GM12878 (cell line): ENCODE measurements around the gene CERK. TPM values are rescaled to one million over a fixed set of nuclear protein-coding genes. Genes with fewer than 3 reads are reported as not detected.

Experiments
- ATAC-seq: fragments of 200-7000 bp; cut with Tn5 transposase; 3 replicates; pipeline ENCODE4 v1.9.1; 2020; ENCODE audit warnings: mild to moderate bottlenecking, moderate library complexity
- BruUV-seq: library from RNA; stranded (reverse); fragments of 400-500 nt; replicated peaks from 2 replicates; lab custom pipeline; 2021; lab: Mats Ljungman, UMichigan
- CTCF ChIA-PET: fragments of 300-600 bp; sonication (Branson Sonifier 250); formaldehyde crosslinking; extraction: SDS; loops from one replicate; lab custom pipeline; 2021; ENCODE audit warnings: inconsistent platforms; lab: Yijun Ruan, JAX
- POLR2A ChIA-PET: fragments of 350-600 bp; formaldehyde crosslinking; extraction: SDS; loops from one replicate; lab custom pipeline; 2021; ENCODE audit warnings: inconsistent platforms; lab: Charles Lee
- RAD21 ChIA-PET: fragments of 300-600 bp; sonication (Branson Sonifier 250); formaldehyde crosslinking; loops from one replicate; lab custom pipeline; 2023; ENCODE audit warnings: antibody characterized with exemption; ENCODE audit not compliant: unreplicated experiment; lab: Charles Lee
- SMC1A ChIA-PET: fragments of 300-600 bp; sonication (Branson Sonifier 250); formaldehyde crosslinking; loops from one replicate; lab custom pipeline; 2023; ENCODE audit not compliant: unreplicated experiment, uncharacterized antibody; lab: Charles Lee
- DNase-seq: peaks from one replicate; pipeline ENCODE4 v3.0.0-alpha.2; 2011; ENCODE audit warnings: low read depth, low spot score
- FAIRE-seq: peaks from 3 replicates; lab custom pipeline; 2011; peaks lifted over from hg19 to GRCh38; lab: Jason Lieb, UNC
- H2AFZ ChIP-seq: 2 replicates; pipeline ENCODE4 v1.6.0; 2011; ENCODE audit warnings: low read depth, low read length, control low read depth; ENCODE audit not compliant: control insufficient read depth
- H3K27ac ChIP-seq: 2 replicates; pipeline ENCODE4 v1.5.1; 2011; ENCODE audit warnings: control low read depth; ENCODE audit not compliant: control insufficient read depth, insufficient read depth
- H3K27me3 ChIP-seq, 2 experiments: replicated peaks in 1 of 2; 2 replicates each; pipeline versions ENCODE4 v1.6.0 to v1.6.1; 2011; ENCODE audit warnings: low read length in 1 of 2; ENCODE audit not compliant: control insufficient read depth in 2 of 2, insufficient read depth in 2 of 2
- H3K36me3 ChIP-seq, 2 experiments: 2 replicates each; pipeline ENCODE4 v1.5.1; 2011; ENCODE audit warnings: low read length in 1 of 2; ENCODE audit not compliant: control insufficient read depth in 2 of 2, insufficient read depth in 2 of 2
- H3K4me1 ChIP-seq: 2 replicates; pipeline ENCODE4 v1.6.1; 2011; ENCODE audit warnings: mild to moderate bottlenecking, low read length, moderate library complexity, mixed read lengths; ENCODE audit not compliant: control insufficient read depth, insufficient read depth
- H3K4me2 ChIP-seq: 2 replicates; pipeline ENCODE4 v1.6.0; 2011; ENCODE audit warnings: control low read depth; ENCODE audit not compliant: control insufficient read depth, insufficient read depth
- H3K4me3 ChIP-seq: fragments of 200-600 bp; sonication (generic); 2 replicates; pipeline ENCODE4 v1.5.1; 2016
- H3K79me2 ChIP-seq: 2 replicates; pipeline ENCODE4 v1.6.0; 2011; ENCODE audit warnings: low read length; ENCODE audit not compliant: control insufficient read depth, insufficient read depth
- H3K9ac ChIP-seq: 2 replicates; pipeline ENCODE4 v1.8.0; 2011; ENCODE audit warnings: low read length, control low read depth, mixed read lengths; ENCODE audit not compliant: control insufficient read depth, insufficient read depth
- H3K9me3 ChIP-seq: replicated peaks from 3 replicates; pipeline ENCODE4 v1.5.1; 2011; ENCODE audit warnings: mild to moderate bottlenecking, low read length; ENCODE audit not compliant: control insufficient read depth, insufficient read depth
- H4K20me1 ChIP-seq: 2 replicates; pipeline ENCODE4 v1.6.0; 2011; ENCODE audit not compliant: control insufficient read depth, insufficient read depth
- BHLHE40 ChIP-seq, 2 experiments: fragments of 450-650 bp in 1 of 2; IDR thresholded peaks; 2 replicates each; pipeline ENCODE4 v1.6.1; 2011 to 2017; ENCODE audit warnings: low read depth in 2 of 2, borderline replicate concordance in 1 of 2, improper control_type of control experiment in 1 of 2, low read length in 1 of 2, mild to moderate bottlenecking in 1 of 2
- FOXM1 ChIP-seq: IDR thresholded peaks from 2 replicates; pipeline ENCODE4 v1.6.1; 2012; ENCODE audit warnings: low read depth, mild to moderate bottlenecking, inconsistent platforms, low read length, moderate library complexity
- MYB ChIP-seq: fragments of 150-350 bp; IDR thresholded peaks from 2 replicates; pipeline ENCODE4 v1.6.1; 2014; ENCODE audit warnings: mild to moderate bottlenecking, low read depth, low read length, borderline replicate concordance
- NFYA ChIP-seq: IDR thresholded peaks from 2 replicates; pipeline ENCODE4 v1.6.1; 2011; ENCODE audit warnings: low read depth, mild to moderate bottlenecking, low read length, improper control_type of control experiment, borderline replicate concordance
- ZNF24 ChIP-seq: fragments of 450-650 bp; IDR thresholded peaks from 2 replicates; pipeline ENCODE4 v1.6.1; 2017; ENCODE audit warnings: antibody characterized with exemption, mild to moderate bottlenecking
- WGBS: methylation state at CpG from one replicate; pipeline ENCODE4 v1.1.6; 2016; ENCODE audit warnings: low lambda C conversion rate; ENCODE audit not compliant: insufficient replicate concordance, insufficient coverage; ENCODE audit errors: missing lambda C conversion rate; 5-methylcytosine and 5-hydroxymethylcytosine counted together
- in situ Hi-C: fragments of 300-500 bp; cut with MboI; formaldehyde crosslinking; loops from 9 replicates; pipeline ENCODE4 v1.14.3; 2018; ENCODE audit warnings: mixed read lengths
- intact Hi-C: fragments of 100-400 bp; cut with micrococcal nuclease; formaldehyde crosslinking; loops from one replicate; pipeline ENCODE4 v1.14.2; 2022; ENCODE audit not compliant: unreplicated experiment
- polyA plus RNA-seq, 11 experiments: library from polyadenylated mRNA; depleted of rRNA in 4 of 11; unstranded in 6 of 11; stranded (reverse) in 5 of 11; fragments of >200 nt; fragmentation: Nextera tagmentation in 4 of 11; fragmentation: Illumina TruSeq in 1 of 11; extraction: Ambion mirVana in 4 of 11; extraction: Trizol in 1 of 11; gene quantifications; 1 replicate in 1 of 11; 2 replicates in 10 of 11; pipeline versions ENCODE4 v1.2.1 to v1.2.3, GENCODE V29; 2011 to 2016; ENCODE audit warnings: inconsistent platforms in 2 of 11, missing spikeins in 2 of 11, low read depth in 1 of 11
- total RNA-seq, 4 experiments: library from RNA; depleted of rRNA in 3 of 4; stranded (reverse); fragments of >200 nt in 3 of 4; fragmentation: Illumina TruSeq in 1 of 4; extraction: Trizol in 1 of 4; gene quantifications; 2 replicates each; pipeline versions ENCODE4 v1.2.1 to v1.2.3, GENCODE V29; 2013 to 2021
- TF ChIP-seq, protein P1 (sequence below): fragments of 450-650 bp; formaldehyde crosslinking; IDR thresholded peaks from 2 replicates; pipeline ENCODE4 v1.4.0; 2020; ENCODE audit warnings: mild to moderate bottlenecking, moderate library complexity
- TF ChIP-seq, protein P2 (sequence below): fragments of 450-650 bp; formaldehyde crosslinking; IDR thresholded peaks from 2 replicates; pipeline ENCODE4 v1.4.0; 2022; ENCODE audit warnings: mild to moderate bottlenecking, moderate library complexity

CERK gene
- total and polyA plus RNA-seq, 10 of the 15 experiments (the other 5 are each of a cell fraction or from before 2014, with no cell fraction given), result 4.0 to 41.1 (median 30.2) TPM

DNA sequence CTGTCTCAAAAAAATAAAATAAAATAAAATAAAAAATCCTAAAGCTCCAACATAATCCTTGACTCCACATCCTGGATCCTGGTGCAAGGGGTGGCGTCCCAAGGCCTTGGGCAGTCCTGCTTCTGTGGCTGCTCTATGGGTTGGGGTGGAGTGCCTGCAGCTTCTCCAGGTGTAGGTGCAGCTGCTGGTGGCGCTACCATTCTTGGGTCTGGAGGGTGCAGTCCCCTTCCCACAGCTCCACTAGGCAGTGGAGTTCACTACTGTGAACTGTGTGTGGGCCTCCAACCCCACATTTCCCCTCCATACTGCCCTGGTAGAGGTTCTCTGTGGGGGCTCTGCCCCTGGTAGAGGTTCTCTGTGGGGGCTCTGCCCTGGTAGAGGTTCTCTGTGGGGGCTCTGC lies 17.5 kb upstream of the CERK start (continued):
- TF ChIP-seq, protein P1, sequence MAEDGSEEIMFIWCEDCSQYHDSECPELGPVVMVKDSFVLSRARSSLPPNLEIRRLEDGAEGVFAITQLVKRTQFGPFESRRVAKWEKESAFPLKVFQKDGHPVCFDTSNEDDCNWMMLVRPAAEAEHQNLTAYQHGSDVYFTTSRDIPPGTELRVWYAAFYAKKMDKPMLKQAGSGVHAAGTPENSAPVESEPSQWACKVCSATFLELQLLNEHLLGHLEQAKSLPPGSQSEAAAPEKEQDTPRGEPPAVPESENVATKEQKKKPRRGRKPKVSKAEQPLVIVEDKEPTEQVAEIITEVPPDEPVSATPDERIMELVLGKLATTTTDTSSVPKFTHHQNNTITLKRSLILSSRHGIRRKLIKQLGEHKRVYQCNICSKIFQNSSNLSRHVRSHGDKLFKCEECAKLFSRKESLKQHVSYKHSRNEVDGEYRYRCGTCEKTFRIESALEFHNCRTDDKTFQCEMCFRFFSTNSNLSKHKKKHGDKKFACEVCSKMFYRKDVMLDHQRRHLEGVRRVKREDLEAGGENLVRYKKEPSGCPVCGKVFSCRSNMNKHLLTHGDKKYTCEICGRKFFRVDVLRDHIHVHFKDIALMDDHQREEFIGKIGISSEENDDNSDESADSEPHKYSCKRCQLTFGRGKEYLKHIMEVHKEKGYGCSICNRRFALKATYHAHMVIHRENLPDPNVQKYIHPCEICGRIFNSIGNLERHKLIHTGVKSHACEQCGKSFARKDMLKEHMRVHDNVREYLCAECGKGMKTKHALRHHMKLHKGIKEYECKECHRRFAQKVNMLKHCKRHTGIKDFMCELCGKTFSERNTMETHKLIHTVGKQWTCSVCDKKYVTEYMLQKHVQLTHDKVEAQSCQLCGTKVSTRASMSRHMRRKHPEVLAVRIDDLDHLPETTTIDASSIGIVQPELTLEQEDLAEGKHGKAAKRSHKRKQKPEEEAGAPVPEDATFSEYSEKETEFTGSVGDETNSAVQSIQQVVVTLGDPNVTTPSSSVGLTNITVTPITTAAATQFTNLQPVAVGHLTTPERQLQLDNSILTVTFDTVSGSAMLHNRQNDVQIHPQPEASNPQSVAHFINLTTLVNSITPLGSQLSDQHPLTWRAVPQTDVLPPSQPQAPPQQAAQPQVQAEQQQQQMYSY, result no peak

GRCh38 chr22:46754826-46755225 lies 16.8 kb upstream of the CERK start:
- H3K79me2 ChIP-seq, result no peaks in the 10 kb centered on the region
- intact Hi-C loops, result no loop called here
- no peaks in the 10 kb centered on the region for H3K36me3 ChIP-seq
- 70% methylated on average over 5 of the region's 6 CpGs for WGBS
- H3K27ac ChIP-seq, result no peak overlapping the region
- ATAC-seq (no peak), FAIRE-seq (no peak), DNase-seq (no peak)
- no peak overlapping the region for H3K4me2 ChIP-seq
- ChIA-PET RAD21 (no interaction called here), SMC1A (interaction anchor here (0.7 to 5.2 kb wide), 2 partner anchors 49 to 146 kb away, joined by 3 to 100 read pairs; no protein-coding TSS in a partner anchor), POLR2A (no interaction called here)
- H3K4me3 ChIP-seq, result no peak overlapping the region
- peaks cover 12% of the 10 kb centered on the region for H3K4me1 ChIP-seq
- H4K20me1 ChIP-seq, result no peaks in the 10 kb centered on the region
- BruUV-seq, result no TSS peak
- TF ChIP-seq NFYA, result no peak
- no peak for TF ChIP-seq MYB
- TF ChIP-seq ZNF24, result no peak
- TF ChIP-seq, protein P2, sequence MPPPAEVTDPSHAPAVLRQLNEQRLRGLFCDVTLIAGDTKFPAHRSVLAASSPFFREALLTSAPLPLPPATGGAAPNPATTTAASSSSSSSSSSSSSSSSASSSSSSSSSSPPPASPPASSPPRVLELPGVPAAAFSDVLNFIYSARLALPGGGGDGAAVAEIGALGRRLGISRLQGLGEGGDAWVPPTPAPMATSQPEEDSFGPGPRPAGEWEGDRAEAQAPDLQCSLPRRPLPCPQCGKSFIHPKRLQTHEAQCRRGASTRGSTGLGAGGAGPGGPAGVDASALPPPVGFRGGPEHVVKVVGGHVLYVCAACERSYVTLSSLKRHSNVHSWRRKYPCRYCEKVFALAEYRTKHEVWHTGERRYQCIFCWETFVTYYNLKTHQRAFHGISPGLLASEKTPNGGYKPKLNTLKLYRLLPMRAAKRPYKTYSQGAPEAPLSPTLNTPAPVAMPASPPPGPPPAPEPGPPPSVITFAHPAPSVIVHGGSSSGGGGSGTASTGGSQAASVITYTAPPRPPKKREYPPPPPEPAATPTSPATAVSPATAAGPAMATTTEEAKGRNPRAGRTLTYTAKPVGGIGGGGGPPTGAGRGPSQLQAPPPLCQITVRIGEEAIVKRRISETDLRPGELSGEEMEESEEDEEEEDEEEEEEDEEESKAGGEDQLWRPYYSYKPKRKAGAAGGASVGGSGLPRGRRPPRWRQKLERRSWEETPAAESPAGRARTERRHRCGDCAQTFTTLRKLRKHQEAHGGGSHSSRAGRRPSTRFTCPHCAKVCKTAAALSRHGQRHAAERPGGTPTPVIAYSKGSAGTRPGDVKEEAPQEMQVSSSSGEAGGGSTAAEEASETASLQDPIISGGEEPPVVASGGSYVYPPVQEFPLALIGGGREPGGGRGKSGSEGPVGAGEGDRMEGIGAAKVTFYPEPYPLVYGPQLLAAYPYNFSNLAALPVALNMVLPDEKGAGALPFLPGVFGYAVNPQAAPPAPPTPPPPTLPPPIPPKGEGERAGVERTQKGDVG (CRISPR knock-in tag), result no peak
- no peak for TF ChIP-seq BHLHE40 (IDR thresholded peaks at IDR 0.05; ENCODE audit: borderline replicate concordance in 1 of 2, low read depth in 2 of 2, low read length in 1 of 2)
- no peak for TF ChIP-seq FOXM1
- TF ChIP-seq, all 136 proteins: peak for 0
- Histone ChIP-seq H3K9me3 (peaks cover 3% of the 10 kb centered on the region; the same call in 1 of the 3 replicates), H3K27me3 (no peaks in the 10 kb centered on the region), H3K9ac (no peak overlapping the region), H2AFZ (no peak overlapping the region)
- CTCF ChIA-PET, result interaction anchor here (11.8 kb wide), 1 partner anchor 50 kb away, joined by 297 read pairs; no protein-coding TSS in a partner anchor
- in situ Hi-C loops, result loop anchor here (10.0 to 25.0 kb wide), 2 partner anchors 1332 to 1740 kb away; no protein-coding TSS in a partner anchor
